Measurements from ENCODE around the gene ZNF91. TPM values are rescaled to one million over a fixed set of nuclear protein-coding genes. Genes with fewer than 3 reads are reported as not detected.

ZNF91 gene
- polyA plus RNA-seq, 1 donor (not counting 4 experiments of a cell fraction or from before 2014, with no cell fraction given): 14.1 TPM

- Histone ChIP-seq H3K9ac (ENCODE audit: control insufficient read depth, extremely low read depth, insufficient read depth, low read length) (no peak overlapping the region), H2AFZ (ENCODE audit: control insufficient read depth, low read length) (no peak overlapping the region), H3K36me3 (ENCODE audit: control insufficient read depth in 2 of 2, extremely low read depth in 1 of 2, insufficient read depth in 2 of 2, low read length in 2 of 2) (no peaks in the 10 kb centered on the region), H3K9me1 (ENCODE audit: control insufficient read depth, extremely low read depth, insufficient read depth, low read length) (no peaks in the 10 kb centered on the region), H4K20me1 (ENCODE audit: control insufficient read depth, extremely low read depth, insufficient read depth, low read length) (no peaks in the 10 kb centered on the region), H3K4me3 (ENCODE audit: control insufficient read depth in 2 of 3, extremely low read depth in 1 of 3, insufficient read depth in 2 of 3, low read depth in 1 of 3, low read length in 3 of 3) (no peak overlapping the region), H3K9me3 (ENCODE audit: control insufficient read depth, low read depth, low read length) (no peaks in the 10 kb centered on the region), H3K27ac (ENCODE audit: control insufficient read depth, insufficient read depth, low read length) (no peak overlapping the region), H3K4me2 (ENCODE audit: control insufficient read depth, extremely low read depth, insufficient read depth, low read depth, low read length) (no peak overlapping the region), H3K27me3 (ENCODE audit: control insufficient read depth, extremely low read depth, insufficient read depth, low read length) (no peaks in the 10 kb centered on the region), H3K79me2 (ENCODE audit: control insufficient read depth, insufficient read depth, low read length) (no peaks in the 10 kb centered on the region), H3K4me1 (ENCODE audit: control insufficient read depth, extremely low read depth, insufficient read depth, low read length) (no peaks in the 10 kb centered on the region)
- FAIRE-seq (no peak), DNase-seq (ENCODE audit: low read depth, low spot score) (no peak)
- dilution Hi-C loops (cut with MboI; ENCODE audit: extremely low pct_ligation_motif_present, low sequenced_read_pairs): no loop called here
- no peak for TF ChIP-seq EZH2 (IDR thresholded peaks at IDR 0.05; ENCODE audit: low read length)
- peak in 1 of 3 experiments; percentile 17 for TF ChIP-seq CTCF (optimal IDR thresholded peaks at IDR 0.05 in 1 of 3, IDR thresholded peaks at IDR 0.05 in 1 of 3, conservative IDR thresholded peaks at IDR 0.05 in 1 of 3; ENCODE audit: extremely low read depth in 1 of 3, insufficient read depth in 2 of 3, low read length in 3 of 3)
Observed at GRCh38 chr19:23437901-23438300, 42.6 kb upstream of the ZNF91 start.

- Histone ChIP-seq H3K27me3 (ENCODE audit: control insufficient read depth, extremely low read depth, insufficient read depth, low read length) (no peaks in the 10 kb centered on the region), H3K9me3 (ENCODE audit: control insufficient read depth, low read depth, low read length) (no peaks in the 10 kb centered on the region), H3K79me2 (ENCODE audit: control insufficient read depth, insufficient read depth, low read length) (no peaks in the 10 kb centered on the region), H3K4me3 (ENCODE audit: control insufficient read depth in 2 of 3, extremely low read depth in 1 of 3, insufficient read depth in 2 of 3, low read depth in 1 of 3, low read length in 3 of 3) (no peak overlapping the region), H2AFZ (ENCODE audit: control insufficient read depth, low read length) (no peak overlapping the region), H4K20me1 (ENCODE audit: control insufficient read depth, extremely low read depth, insufficient read depth, low read length) (no peaks in the 10 kb centered on the region), H3K9ac (ENCODE audit: control insufficient read depth, extremely low read depth, insufficient read depth, low read length) (no peak overlapping the region), H3K4me2 (ENCODE audit: control insufficient read depth, extremely low read depth, insufficient read depth, low read depth, low read length) (no peak overlapping the region), H3K27ac (ENCODE audit: control insufficient read depth, insufficient read depth, low read length) (no peak overlapping the region), H3K9me1 (ENCODE audit: control insufficient read depth, extremely low read depth, insufficient read depth, low read length) (no peaks in the 10 kb centered on the region), H3K36me3 (ENCODE audit: control insufficient read depth in 2 of 2, extremely low read depth in 1 of 2, insufficient read depth in 2 of 2, low read length in 2 of 2) (no peaks in the 10 kb centered on the region), H3K4me1 (ENCODE audit: control insufficient read depth, extremely low read depth, insufficient read depth, low read length) (no peaks in the 10 kb centered on the region)
- TF ChIP-seq CTCF (optimal IDR thresholded peaks at IDR 0.05 in 1 of 3, IDR thresholded peaks at IDR 0.05 in 1 of 3, conservative IDR thresholded peaks at IDR 0.05 in 1 of 3; ENCODE audit: extremely low read depth in 1 of 3, insufficient read depth in 2 of 3, low read length in 3 of 3) (peak in 2 of 3 experiments; percentile 35 to 43), EZH2 (IDR thresholded peaks at IDR 0.05; ENCODE audit: low read length) (no peak)
- dilution Hi-C loops (cut with MboI; ENCODE audit: extremely low pct_ligation_motif_present, low sequenced_read_pairs): no loop called here
- FAIRE-seq (no peak), DNase-seq (ENCODE audit: low read depth, low spot score) (no peak)
Observed at GRCh38 chr19:23436944-23437343, 41.7 kb upstream of the ZNF91 start.
